Measurements from ENCODE around the gene NCAPH2.
A peak's percentile ranks its signal among the peaks of the same experiment; 100 is the strongest.

The NCAPH2 gene

DNA sequence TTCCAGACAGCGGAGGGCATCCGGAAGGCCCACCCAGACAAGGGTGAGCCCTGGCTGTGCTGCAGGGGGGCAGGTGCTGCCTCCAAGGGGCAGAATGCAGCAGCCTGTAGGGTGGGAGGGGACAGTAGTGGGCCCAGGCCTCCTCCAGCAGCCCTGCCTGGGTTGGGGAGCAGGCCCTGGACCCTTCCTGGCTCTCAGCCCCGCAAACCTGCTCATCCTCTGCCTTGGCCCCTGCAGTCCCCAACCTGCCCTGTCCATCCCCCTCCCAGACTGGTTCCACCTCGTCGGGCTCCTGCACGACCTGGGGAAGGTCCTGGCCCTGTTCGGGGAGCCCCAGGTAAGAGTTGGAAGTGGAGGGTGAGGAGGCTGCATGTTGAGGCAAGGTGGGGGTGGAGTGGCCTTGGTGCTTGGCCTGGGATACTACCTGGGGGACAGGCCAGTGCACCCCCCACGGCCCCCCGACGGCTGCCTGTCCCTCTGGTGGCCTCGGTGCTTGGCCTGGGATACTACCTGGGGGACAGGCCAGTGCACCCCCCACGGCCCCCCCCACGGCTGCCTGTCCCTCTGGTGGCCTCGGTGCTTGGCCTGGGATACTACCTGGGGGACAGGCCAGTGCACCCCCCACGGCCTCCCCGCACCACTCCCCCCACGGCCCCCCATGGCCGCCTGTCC is 19.9 kb upstream of the NCAPH2 start:
- no peak overlapping the region for H3K4me3 ChIP-seq (ENCODE audit: low read length)
- no peak for DNase-seq (ENCODE audit: low read depth, low spot score)

DNA sequence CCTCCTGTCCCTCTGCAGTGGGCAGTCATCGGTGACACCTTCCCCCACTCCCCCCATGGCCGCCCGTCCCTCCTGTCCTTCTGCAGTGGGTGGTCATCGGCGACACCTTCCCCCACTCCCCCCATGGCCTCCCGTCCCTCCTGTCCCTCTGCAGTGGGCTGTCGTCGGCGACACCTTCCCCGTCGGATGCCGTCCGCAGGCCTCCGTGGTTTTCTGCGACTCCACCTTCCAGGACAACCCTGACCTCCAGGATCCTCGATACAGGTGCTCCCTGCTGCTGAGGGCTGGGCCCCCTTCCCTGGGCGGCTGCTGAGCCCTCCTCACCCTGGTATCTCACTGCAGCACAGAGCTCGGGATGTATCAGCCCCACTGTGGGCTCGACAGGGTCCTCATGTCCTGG is 19.1 kb upstream of the NCAPH2 start:
- no peak overlapping the region for H3K4me3 ChIP-seq (ENCODE audit: low read length)
- no peak for DNase-seq (ENCODE audit: low read depth, low spot score)

DNA sequence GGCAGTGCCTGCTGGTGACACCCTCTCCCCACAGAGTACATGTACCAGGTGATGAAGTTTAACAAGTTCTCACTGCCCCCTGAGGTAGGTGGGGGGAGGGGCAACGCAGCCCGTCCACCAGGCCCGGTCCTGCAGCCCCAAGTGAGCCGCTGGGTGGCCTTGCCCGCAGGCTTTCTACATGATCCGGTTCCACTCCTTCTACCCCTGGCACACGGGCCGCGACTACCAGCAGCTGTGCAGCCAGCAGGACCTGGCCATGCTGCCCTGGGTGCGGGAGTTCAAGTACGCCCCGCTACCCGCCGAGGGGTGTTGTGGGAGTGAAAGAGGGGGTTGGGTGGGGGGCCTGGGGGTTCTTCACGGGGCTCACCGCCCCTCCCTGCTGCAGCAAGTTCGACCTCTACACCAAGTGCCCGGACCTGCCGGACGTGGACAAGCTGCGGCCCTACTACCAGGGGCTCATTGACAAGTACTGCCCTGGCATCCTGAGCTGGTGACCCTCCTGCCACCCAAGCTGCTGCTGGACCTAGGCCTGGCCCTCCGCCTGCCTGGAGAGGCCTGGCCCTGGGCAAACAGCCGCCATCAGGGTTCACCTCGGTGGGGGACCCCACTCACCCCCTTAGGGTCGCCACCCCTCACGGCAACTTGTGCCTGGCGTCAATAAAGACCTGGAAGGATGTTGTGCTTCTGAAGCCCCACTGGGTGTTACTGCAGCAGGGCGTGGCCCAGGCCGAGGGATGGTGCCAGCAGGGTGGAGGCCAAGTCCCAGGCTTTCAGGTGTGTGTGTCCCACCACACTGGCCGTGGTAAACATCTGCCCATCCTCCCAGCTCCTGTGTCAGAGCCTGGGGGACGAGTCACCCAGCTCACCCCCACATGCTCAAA is 18.4 kb upstream of the NCAPH2 start:
- no peak for DNase-seq (ENCODE audit: low read depth, low spot score)
- no peak overlapping the region for H3K4me3 ChIP-seq (ENCODE audit: low read length)

DNA sequence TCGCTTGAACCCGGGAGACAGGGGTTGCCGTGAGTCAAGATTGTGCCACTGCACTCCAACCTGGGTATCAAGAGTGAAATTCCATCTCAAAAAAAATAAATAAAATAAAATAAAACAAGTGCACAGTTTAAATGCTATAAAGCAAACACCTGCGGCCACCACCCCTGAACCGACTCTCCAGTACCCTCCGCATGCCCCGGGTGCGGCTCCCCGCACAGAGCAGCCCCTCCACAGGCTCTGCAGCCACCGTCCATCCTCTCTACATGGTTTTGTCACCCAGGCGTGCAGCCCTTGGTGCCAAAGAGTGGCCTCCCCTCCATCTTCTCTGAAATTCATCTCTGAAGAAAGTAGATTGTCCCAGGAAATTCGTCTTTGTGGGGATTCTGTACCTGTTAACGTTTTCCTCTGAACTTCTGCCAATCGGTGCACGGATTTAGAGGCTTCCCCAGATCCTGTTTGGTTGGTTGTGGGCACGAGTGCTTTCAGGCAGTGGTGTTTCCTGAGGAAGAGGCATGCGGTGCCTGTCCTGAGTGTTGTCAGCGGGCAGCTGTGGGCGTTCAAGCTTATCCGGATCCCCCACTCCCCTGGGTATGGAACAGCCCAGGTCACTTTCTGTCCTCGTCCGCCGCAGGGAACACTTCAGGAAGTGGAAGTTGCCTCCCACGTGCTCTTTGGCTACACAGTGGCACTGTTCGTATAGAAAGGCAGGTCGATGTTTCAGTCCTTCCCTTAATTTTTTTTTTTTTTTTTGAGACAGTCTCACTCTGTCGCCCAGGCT is 17.3 kb upstream of the NCAPH2 start:
- no peak for DNase-seq (ENCODE audit: low read depth, low spot score)
- H3K4me3 ChIP-seq (ENCODE audit: low read length), result no peak overlapping the region

GRCh38 chr22:50497093-50497492 is 10.9 kb upstream of the NCAPH2 start:
- no peak overlapping the region for H3K4me3 ChIP-seq (ENCODE audit: low read length)
- DNase-seq (ENCODE audit: low read depth, low spot score), result no peak

DNA sequence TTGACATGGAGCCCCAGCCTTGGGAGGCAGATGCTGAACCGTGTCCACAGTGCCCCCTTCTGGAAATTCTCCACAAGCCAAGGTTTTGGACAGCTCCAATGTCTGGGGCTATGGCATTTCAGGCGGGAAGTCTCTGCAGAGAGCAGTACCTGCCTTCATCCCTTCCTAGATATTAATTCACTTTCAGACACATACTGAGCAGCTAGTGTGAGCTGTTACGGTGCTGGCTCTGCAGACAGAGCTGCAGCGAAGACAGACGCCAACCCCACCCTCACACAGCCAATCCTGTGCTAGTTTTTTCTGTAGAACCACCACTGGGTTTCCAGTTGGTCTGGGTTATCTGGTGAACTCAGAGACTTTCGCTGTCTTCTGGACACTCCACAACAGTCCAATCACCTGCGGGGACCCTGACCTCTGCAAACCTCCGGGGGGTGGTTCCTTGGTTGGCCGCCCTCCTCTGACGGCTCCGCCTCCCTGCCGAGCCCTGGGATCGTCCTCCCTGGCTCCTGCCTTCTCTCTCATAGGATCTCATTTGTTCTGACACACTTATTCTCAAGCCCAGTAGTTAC is 9.6 kb upstream of the NCAPH2 start:
- no peak overlapping the region for H3K4me3 ChIP-seq (ENCODE audit: low read length)
- peak; percentile 50 for DNase-seq (ENCODE audit: low read depth, low spot score)

DNA sequence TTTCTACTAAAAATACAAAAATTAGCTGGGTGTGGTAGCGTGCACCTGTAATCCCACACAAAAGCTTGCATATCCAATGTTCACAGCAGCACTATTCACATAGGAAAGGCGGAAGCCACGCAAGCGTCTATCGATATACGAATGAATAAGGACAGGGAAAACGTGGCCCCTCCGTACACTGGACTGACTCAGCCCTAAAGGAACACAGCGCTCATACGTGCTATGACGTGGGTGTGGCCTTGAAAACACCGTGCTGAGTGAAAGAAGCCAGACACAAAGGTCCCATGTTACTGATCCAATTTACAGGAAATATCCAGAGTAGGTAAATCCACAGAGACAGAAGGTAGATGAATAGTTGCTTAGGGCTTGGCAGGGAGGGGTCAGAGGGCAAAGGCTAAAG is 7.6 kb upstream of the NCAPH2 start:
- no peak overlapping the region for H3K4me3 ChIP-seq (ENCODE audit: low read length)
- DNase-seq (ENCODE audit: low read depth, low spot score), result no peak

DNA sequence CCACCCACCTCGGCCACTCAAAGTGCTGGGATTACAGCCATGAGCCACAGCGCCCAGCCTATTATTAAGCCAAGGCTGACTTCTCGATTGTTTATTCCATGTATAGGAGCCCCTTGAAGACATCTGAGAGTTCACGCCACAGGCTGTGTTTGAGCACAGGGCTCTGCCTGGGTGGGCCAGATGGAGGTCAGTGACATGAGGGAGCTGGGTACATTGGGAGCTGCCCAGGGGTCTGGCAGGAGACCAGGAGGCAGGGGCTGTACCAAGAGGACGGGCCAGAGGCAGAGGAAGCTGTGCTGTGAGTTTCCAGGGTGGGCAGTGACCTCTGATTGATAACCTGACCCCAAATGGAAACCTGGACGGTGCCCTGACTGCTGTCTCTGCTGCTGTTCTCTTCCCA is 5.9 kb upstream of the NCAPH2 start:
- no peak for DNase-seq (ENCODE audit: low read depth, low spot score)
- H3K4me3 ChIP-seq (ENCODE audit: low read length), result no peak overlapping the region

DNA sequence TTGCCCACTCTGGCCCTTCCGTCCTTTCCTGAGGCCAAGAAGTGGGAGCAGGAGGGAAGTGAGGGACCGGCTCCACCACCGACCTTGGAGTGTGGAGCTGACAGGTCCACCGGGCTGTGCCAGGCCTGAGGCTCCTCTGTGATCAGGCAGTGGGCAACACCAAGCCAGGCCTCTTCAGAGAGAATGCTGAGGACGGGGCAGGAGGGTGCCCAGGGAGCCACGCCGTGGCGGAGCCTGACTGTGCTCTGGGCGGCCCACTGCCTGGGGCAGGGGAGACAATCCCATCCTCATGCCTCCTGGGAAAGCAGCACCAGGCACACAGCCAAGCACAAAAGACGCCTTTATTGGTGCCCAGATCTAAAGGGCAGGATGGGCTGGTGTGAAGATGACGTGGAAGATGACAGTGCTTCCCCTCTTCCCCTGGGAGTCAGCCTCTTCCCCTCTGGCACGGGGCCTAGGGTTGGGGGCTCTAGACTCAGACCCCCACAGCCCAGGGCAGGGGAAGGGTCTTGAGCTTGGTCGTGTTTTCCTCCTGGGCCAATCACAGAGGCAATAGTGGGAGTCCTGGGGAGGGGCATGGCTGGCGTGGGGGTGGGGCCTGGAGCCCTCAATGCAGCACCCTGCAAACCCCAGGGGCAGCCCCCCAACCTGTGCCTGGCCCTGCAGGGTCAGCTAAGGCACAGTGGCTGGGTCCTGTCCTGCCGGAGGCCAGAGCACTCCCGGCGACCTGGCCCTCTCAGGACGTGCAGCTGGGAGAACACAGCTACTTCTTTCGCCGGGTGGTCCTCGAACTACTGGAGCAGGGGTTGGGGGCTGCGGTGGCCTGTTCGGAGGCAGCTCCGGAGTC is 5.2 kb upstream of the NCAPH2 start:
- DNase-seq (ENCODE audit: low read depth, low spot score), result no peak
- no peak overlapping the region for H3K4me3 ChIP-seq (ENCODE audit: low read length)

DNA sequence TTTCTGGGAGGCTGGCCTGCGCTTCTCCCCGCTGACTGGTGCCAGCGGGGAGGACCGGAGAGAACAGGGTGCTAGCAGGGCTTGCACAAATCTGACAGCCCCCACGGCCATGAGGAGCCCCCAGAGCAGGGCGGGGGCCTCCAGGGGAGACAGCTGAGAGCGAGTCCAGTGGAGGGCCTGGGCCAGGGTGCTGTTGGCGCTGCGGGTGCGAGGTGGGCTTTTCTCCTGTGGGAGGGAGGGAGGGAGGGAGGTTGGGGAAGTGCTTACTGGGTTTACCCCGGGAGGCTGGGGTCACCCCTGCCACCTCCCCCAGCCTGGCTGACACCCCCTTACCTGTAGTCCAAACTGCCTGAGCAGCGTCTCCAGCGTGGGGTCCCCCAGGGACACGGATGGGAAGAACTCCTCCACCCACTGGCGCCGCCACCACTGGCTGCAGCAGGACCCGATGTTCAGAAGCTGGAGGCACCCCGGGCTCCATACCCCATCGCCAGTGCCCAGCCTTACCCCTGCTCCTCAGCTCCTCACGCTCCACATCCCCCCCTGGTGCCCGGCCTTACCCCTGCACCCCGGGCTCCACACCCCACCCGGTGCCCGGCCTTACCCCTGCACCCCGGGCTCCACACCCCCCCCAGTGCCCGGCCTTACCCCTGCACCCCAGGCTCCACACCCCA is 4.4 kb upstream of the NCAPH2 start:
- no peak overlapping the region for H3K4me3 ChIP-seq (ENCODE audit: low read length)
- DNase-seq (ENCODE audit: low read depth, low spot score), result no peak

GRCh38 chr22:50504369-50505211 is 3.4 kb upstream of the NCAPH2 start:
- DNase-seq (ENCODE audit: low read depth, low spot score), result no peak
- no peak overlapping the region for H3K4me3 ChIP-seq (ENCODE audit: low read length)

- no peak for DNase-seq (ENCODE audit: low read depth, low spot score)
- H3K4me3 ChIP-seq (ENCODE audit: low read length), result no peak overlapping the region
Measured at GRCh38 chr22:50505276-50505775, 2.7 kb upstream of the NCAPH2 start.

GRCh38 chr22:50505776-50506610 is 2.0 kb upstream of the NCAPH2 start:
- H3K4me3 ChIP-seq (ENCODE audit: low read length), result peak overlapping the region; percentile 94
- DNase-seq (ENCODE audit: low read depth, low spot score), result no peak

GRCh38 chr22:50506611-50507420 is 1.2 kb upstream of the NCAPH2 start:
- DNase-seq (ENCODE audit: low read depth, low spot score), result no peak
- peak overlapping the region; percentile 94 for H3K4me3 ChIP-seq (ENCODE audit: low read length)

GRCh38 chr22:50507421-50507990 is 518 bp upstream of the NCAPH2 start, which contains the start of gene LMF2:
TSS of gene LMF2 (minus strand) at chr22:50507702. CDS start at chr22:50507675, 27 bp downstream.
- H3K4me3 ChIP-seq (ENCODE audit: low read length), result peak within 1 kb of the TSS; percentile 94
- DNase-seq (ENCODE audit: low read depth, low spot score), result peak; percentile 45

Measured in Jurkat, Clone E6-1 (cell line).